Activated CD4-positive, alpha-beta T cell treated with anti-CD3 and anti-CD28 coated beads, Interleukin-2, amount 10 ng/mL, durations not matched to agents 7 days and 5 days (primary cell): ENCODE data around the gene SERTAD1. TPM values are rescaled to one million over a fixed set of nuclear protein-coding genes. Genes with fewer than 3 reads are reported as not detected.

Source experiments
- CTCF ChIA-PET: fragments of 350-600 bp; sonication (Branson Sonifier 250); formaldehyde crosslinking; loops from one replicate; lab custom pipeline; 2021; ENCODE audit warnings: antibody characterized with exemption; lab: Charles Lee
- POLR2A ChIA-PET: fragments of 350-600 bp; sonication (Branson Sonifier 250); formaldehyde crosslinking; loops from one replicate; lab custom pipeline; 2021; ENCODE audit warnings: antibody characterized with exemption; lab: Charles Lee
- DNase-seq: peaks from one replicate; pipeline ENCODE4 v3.0.0-alpha.2; 2020
- H3K27ac Mint-ChIP-seq: one replicate; pipeline ENCODE4 v1.8.0; 2021; ENCODE audit warnings: mild to moderate bottlenecking, moderate library complexity, mixed read lengths
- H3K27me3 Mint-ChIP-seq: one replicate; pipeline ENCODE4 v1.8.0; 2021; ENCODE audit warnings: mixed read lengths
- H3K36me3 Mint-ChIP-seq: one replicate; pipeline ENCODE4 v1.8.0; 2021; ENCODE audit warnings: low read depth, mixed read lengths
- H3K4me1 Mint-ChIP-seq: one replicate; pipeline ENCODE4 v1.8.0; 2021; ENCODE audit warnings: mixed read lengths
- H3K4me3 Mint-ChIP-seq: one replicate; pipeline ENCODE4 v1.8.0; 2021; ENCODE audit warnings: mild to moderate bottlenecking, moderate library complexity, mixed read lengths
- H3K9me3 Mint-ChIP-seq: one replicate; pipeline ENCODE4 v1.8.0; 2021; ENCODE audit warnings: mixed read lengths
- total RNA-seq, 2 experiments: library from RNA; stranded (reverse); gene quantifications; one replicate each; pipeline ENCODE4 v1.2.3, GENCODE V29; 2021

SERTAD1 gene
- total RNA-seq, 2 experiments from 2014 or later, result 6.2 to 9.7 TPM

DNA sequence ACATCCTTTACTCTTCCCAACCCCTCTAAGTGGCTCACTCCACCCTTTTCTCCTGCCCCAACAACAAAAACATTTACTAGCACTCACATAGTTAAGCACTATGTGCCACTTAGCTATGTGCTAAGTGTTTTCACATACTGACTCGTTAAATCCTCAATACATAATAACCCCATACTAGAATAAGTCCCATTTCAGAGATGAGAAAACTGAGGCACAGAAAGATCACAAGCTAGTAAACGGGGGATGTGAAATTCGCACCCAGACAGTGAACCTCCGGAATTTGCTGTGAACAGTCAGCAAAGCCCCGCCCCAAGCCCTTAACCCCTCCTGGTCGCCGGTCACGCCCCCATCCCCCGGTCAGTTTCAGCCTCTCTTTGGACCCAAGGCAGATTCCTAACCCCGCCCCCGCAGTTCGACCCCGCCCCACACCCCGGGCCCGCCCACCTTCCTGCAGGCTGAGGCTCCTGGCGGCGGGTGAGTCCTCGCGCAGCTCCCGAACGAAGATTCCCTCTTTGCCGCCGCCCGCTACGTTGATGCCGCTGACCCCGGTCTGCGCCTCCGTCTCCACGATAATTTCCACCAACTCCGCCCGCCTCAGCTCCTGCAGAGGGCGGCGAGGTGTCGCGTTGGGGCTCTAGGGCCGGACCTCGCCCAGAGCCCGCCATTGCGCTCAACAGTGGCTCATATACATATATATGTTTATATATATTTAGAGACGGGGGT lies 22.4 kb downstream of the SERTAD1 start:
- peak overlapping the region; percentile 88 for H3K27ac Mint-ChIP-seq
- H3K4me1 Mint-ChIP-seq, result peaks cover 37% of the 10 kb centered on the region
- ChIA-PET CTCF (interaction anchor here (0.6 to 2.2 kb wide), 4 partner anchors 8 to 98 kb away, joined by 3 to 5 read pairs (median 4); no protein-coding TSS in a partner anchor), POLR2A (interaction anchor here (0.6 kb wide), 1 partner anchor 59 kb away, joined by 5 read pairs; no protein-coding TSS in a partner anchor)
- H3K36me3 Mint-ChIP-seq, result no peaks in the 10 kb centered on the region
- no peaks in the 10 kb centered on the region for H3K9me3 Mint-ChIP-seq
- H3K4me3 Mint-ChIP-seq, result peak overlapping the region; percentile 78
- H3K27me3 Mint-ChIP-seq, result no peaks in the 10 kb centered on the region
- peak; percentile 84 for DNase-seq

DNA sequence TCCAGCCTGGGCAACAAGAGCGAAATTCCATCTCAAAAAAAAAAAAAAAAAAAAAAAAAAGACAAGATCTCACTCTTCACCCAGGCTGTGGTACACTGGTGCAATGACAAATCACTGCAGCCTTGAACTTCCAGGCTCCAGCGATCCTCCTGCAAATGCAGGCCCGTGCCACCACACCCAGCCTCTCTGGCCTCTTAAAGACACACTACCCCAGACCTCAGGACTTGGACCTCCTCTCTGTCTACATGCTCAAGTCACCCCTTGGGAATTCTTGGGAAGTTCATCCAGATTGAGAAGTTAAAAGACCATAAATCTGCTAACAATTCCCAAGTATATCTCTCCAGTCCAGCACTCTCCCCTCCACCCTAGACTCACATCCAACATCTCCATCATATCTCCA lies 25.2 kb downstream of the SERTAD1 start:
- Mint-ChIP-seq H3K4me3 (no peak overlapping the region), H3K4me1 (peaks cover 29% of the 10 kb centered on the region), H3K27ac (no peak overlapping the region), H3K9me3 (no peaks in the 10 kb centered on the region), H3K36me3 (no peaks in the 10 kb centered on the region), H3K27me3 (no peaks in the 10 kb centered on the region)
- no peak for DNase-seq
- ChIA-PET CTCF (interaction anchor here (0.6 kb wide), 1 partner anchor 9 kb away, joined by 3 read pairs; no protein-coding TSS in a partner anchor), POLR2A (no interaction called here)

GRCh38 chr19:40398417-40399131 lies 27.2 kb downstream of the SERTAD1 start:
- no peaks in the 10 kb centered on the region for H3K27me3 Mint-ChIP-seq
- H3K4me3 Mint-ChIP-seq, result no peak overlapping the region
- H3K9me3 Mint-ChIP-seq, result no peaks in the 10 kb centered on the region
- H3K4me1 Mint-ChIP-seq, result peaks cover 17% of the 10 kb centered on the region
- ChIA-PET POLR2A (no interaction called here), CTCF (no interaction called here)
- H3K27ac Mint-ChIP-seq, result no peak overlapping the region
- H3K36me3 Mint-ChIP-seq, result no peaks in the 10 kb centered on the region
- peak; percentile 66 for DNase-seq

- no peaks in the 10 kb centered on the region for H3K9me3 Mint-ChIP-seq
- DNase-seq, result no peak
- H3K36me3 Mint-ChIP-seq, result no peaks in the 10 kb centered on the region
- ChIA-PET CTCF (no interaction called here), POLR2A (no interaction called here)
- no peak overlapping the region for H3K4me3 Mint-ChIP-seq
- H3K4me1 Mint-ChIP-seq, result peaks cover 9% of the 10 kb centered on the region
- H3K27ac Mint-ChIP-seq, result no peak overlapping the region
- no peaks in the 10 kb centered on the region for H3K27me3 Mint-ChIP-seq
These were observed 28.3 kb downstream of the SERTAD1 start for GRCh38 chr19:40397568-40397906.

DNA sequence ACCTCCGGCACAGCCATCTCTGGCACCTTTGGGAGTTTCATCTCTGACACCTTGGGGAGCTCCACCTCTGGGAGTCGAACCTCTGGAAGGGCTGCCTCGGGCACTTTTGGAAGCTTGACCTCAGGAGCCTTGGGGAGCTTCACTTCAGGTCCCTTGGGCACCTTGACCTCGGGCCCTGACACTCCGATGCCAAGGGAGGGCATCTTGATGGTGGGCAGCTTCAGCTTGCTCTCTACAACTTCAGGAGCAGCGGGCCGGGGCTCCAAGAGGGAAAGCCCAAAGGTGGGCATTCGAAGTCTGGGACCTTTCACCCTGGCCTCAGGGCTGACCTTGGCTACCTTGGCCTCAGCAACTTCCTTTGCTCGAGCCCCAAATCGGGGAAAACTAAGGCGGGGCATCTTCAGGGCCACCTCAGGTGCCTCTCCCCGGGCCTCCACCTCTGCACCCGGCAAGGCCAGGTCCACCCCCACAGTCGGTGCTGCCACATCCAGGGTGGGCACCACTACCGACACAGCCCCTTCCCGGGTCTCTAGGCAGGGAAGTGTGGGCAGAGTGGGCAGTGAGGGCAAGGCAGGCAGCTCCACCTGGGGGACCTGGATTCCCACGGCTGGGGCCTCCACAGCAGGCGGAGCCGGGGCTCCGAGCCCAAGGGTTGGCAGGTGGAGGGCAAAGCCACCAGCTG lies 28.8 kb downstream of the SERTAD1 start:
- peaks cover 9% of the 10 kb centered on the region for H3K4me1 Mint-ChIP-seq
- POLR2A ChIA-PET, result no interaction called here
- no peaks in the 10 kb centered on the region for H3K36me3 Mint-ChIP-seq
- CTCF ChIA-PET, result interaction anchor here (2.7 kb wide), 1 partner anchor 24 kb away, joined by 9 read pairs; no protein-coding TSS in a partner anchor
- H3K4me3 Mint-ChIP-seq, result no peak overlapping the region
- H3K27me3 Mint-ChIP-seq, result no peaks in the 10 kb centered on the region
- no peak for DNase-seq
- no peak overlapping the region for H3K27ac Mint-ChIP-seq
- no peaks in the 10 kb centered on the region for H3K9me3 Mint-ChIP-seq

DNA sequence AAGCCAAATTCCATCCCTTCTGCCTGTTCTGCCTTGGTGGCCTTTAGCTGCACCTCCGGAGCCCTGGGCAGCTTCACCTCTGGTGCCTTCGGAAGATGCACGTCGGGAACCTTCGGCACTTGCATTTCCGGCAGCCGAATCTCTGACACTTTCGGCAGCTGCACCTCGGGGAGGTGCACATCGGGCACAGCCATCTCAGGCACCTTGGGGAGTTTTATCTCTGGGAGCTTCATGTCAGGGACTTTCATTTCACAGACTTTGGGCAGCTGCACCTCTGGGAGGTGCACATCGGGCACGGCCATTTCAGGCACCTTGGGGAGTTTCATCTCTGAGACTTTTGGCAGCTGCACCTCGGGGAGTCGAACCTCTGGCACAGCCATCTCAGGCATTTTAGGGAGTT lies 29.8 kb downstream of the SERTAD1 start:
- Mint-ChIP-seq H3K9me3 (no peaks in the 10 kb centered on the region), H3K36me3 (no peaks in the 10 kb centered on the region), H3K27me3 (no peaks in the 10 kb centered on the region), H3K4me3 (no peak overlapping the region), H3K27ac (no peak overlapping the region), H3K4me1 (peaks cover 9% of the 10 kb centered on the region)
- POLR2A ChIA-PET, result no interaction called here
- CTCF ChIA-PET, result interaction anchor here (0.6 to 2.7 kb wide), 4 partner anchors 8 to 183 kb away, joined by 3 to 9 read pairs (median 4); no protein-coding TSS in a partner anchor
- DNase-seq, result no peak

- Mint-ChIP-seq H3K4me3 (no peak overlapping the region), H3K4me1 (peaks cover 9% of the 10 kb centered on the region), H3K9me3 (no peaks in the 10 kb centered on the region), H3K36me3 (no peaks in the 10 kb centered on the region), H3K27me3 (no peaks in the 10 kb centered on the region), H3K27ac (no peak overlapping the region)
- DNase-seq, result no peak
- CTCF ChIA-PET, result interaction anchor here (1.0 to 2.7 kb wide), 2 partner anchors 9 to 26 kb away, joined by 4 to 9 read pairs; no protein-coding TSS in a partner anchor
- POLR2A ChIA-PET, result no interaction called here
These were observed 31.0 kb downstream of the SERTAD1 start for GRCh38 chr19:40394816-40395210.

DNA sequence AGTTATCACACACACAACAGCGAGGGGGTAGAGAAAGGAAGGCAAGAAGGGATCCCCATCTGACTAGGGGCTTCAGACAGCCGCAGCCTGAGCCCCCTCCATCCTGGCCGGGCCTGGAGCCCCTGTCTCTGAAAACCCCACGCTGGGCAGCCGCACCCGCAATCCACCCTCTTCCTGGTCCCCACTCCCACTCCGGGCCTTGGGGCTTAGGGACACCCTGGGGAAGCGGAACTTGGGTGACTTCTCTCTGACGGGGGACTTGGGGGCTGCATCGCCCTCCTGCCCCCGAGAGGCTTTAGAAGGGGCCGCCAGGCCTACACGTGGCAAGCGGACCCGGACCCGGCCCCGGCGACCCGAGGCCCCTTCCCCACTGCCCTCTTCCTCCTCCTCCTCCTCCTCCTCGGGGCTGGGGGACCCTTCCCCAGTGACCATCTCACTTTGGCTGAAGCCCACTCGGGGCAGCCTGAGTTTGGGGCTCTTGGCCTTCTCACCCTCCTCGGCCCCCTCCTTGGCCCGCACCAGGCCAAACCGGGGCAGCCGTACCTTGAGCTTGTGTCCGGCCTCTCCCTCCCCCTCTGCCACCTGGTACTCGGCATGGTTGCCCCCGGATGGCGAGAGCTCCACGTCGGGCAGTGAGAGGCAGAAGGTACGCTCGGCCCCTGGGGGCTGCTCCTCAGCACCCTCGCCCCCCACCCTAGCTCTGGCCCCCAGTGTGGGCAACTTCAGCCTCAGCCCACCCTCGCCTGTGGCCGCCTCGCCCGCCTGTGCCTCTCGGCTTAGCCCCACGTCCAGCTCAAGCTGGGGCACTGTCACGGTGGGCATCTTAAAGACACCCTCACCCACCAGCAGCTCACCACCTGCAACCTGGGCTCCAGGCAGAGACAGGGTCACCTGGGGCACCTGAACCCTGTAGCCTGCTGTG lies 31.6 kb downstream of the SERTAD1 start:
- Mint-ChIP-seq H3K9me3 (no peaks in the 10 kb centered on the region), H3K27me3 (no peaks in the 10 kb centered on the region), H3K4me1 (peaks cover 6% of the 10 kb centered on the region), H3K27ac (no peak overlapping the region), H3K4me3 (no peak overlapping the region), H3K36me3 (no peaks in the 10 kb centered on the region)
- ChIA-PET POLR2A (no interaction called here), CTCF (interaction anchor here (2.7 kb wide), 1 partner anchor 27 kb away, joined by 9 read pairs; no protein-coding TSS in a partner anchor)
- DNase-seq, result no peak

DNA sequence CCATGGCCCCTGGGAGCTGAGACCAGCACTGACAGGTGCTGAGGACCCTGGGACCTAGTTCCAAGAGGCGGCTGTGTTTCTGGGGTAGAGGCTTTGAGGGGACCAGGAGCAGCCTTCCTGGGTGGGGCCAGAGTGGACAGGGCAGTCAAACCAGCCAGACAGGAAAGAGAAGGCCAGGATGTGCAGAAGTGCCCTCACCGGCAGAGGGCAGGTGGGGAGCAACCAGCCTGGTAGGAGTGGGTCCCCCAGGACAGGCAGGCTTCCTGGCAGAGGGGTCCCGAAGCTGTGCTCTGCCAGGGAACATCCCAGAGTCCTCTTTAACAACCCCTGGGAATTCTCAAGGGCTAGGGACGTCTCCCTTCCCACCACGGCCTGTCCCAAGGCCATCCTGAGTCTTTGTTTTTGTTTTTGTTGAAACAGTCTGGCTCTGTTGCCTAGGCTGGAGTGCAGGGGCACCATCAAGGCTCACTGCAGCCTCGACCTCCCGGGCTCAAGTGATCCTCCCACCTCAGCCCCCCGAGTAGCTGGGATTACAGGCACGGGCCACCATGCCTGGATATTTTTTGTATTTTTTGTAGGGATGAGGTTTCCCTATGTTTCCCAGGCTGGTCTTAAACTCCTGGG lies 32.8 kb downstream of the SERTAD1 start:
- no peak for DNase-seq
- no peaks in the 10 kb centered on the region for H3K27me3 Mint-ChIP-seq
- H3K4me1 Mint-ChIP-seq, result no peaks in the 10 kb centered on the region
- no peaks in the 10 kb centered on the region for H3K9me3 Mint-ChIP-seq
- no peak overlapping the region for H3K4me3 Mint-ChIP-seq
- no peak overlapping the region for H3K27ac Mint-ChIP-seq
- POLR2A ChIA-PET, result no interaction called here
- H3K36me3 Mint-ChIP-seq, result no peaks in the 10 kb centered on the region
- CTCF ChIA-PET, result no interaction called here

- Mint-ChIP-seq H3K27ac (no peak overlapping the region), H3K4me1 (no peaks in the 10 kb centered on the region), H3K9me3 (no peaks in the 10 kb centered on the region), H3K27me3 (no peaks in the 10 kb centered on the region), H3K36me3 (no peaks in the 10 kb centered on the region), H3K4me3 (no peak overlapping the region)
- DNase-seq, result no peak
- POLR2A ChIA-PET, result no interaction called here
- CTCF ChIA-PET, result no interaction called here
These were observed 33.7 kb downstream of the SERTAD1 start for GRCh38 chr19:40392123-40392522.

DNA sequence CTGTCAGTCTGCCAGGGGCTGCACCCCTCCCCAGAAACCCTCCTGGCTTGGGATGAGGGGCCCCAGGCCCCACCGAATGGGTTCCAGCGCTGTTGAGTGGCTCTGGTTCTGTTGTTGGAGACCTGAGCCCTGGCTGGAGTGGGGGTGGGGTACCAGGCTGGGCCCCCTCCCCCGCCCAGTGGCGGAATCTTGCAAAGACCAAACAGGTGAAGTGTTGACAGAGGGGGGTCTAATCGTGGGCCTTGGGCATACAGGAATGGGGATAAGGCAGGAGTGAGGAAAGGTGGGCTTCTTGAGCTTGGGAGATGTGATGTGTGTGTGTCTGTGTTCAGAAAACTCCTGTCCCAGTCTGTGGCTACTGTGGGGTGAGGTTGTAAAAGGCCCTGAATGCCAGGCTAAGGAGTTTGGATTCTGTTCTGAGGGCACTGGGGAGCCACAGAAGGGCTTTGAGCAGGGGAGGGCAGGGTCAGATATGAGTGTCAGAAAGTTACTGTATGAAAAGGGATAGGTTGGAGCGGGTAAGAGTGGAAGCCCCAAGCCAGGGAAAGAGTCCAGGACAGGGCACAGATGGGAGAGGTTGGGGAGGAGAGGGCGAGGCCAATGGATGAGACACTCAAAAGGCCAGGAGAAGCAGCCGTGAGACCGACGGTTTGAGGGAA lies 35.6 kb downstream of the SERTAD1 start, which contains the start of gene HIPK4:
TSS of gene HIPK4 (minus strand) at position 98 of the 659 bp plus-strand sequence. CDS start 279 bp downstream, outside the sequence.
- CTCF ChIA-PET, result interaction anchor here (0.6 kb wide), 1 partner anchor 22 kb away, joined by 3 read pairs; no protein-coding TSS in a partner anchor
- Mint-ChIP-seq H3K9me3 (no peaks in the 10 kb centered on the region), H3K4me1 (no peaks in the 10 kb centered on the region), H3K36me3 (no peaks in the 10 kb centered on the region), H3K27me3 (peaks cover 2% of the 10 kb centered on the region), H3K27ac (no peak within 1 kb of the TSS), H3K4me3 (no peak within 1 kb of the TSS)
- POLR2A ChIA-PET, result no interaction called here
- no peak for DNase-seq
